ENCODE measurements around the gene AGBL4. TPM values are rescaled to one million over a fixed set of nuclear protein-coding genes. Genes with fewer than 3 reads are reported as not detected.

AGBL4 gene
- total RNA-seq, 1 donor from 2014 or later = 0.16 TPM

DNA sequence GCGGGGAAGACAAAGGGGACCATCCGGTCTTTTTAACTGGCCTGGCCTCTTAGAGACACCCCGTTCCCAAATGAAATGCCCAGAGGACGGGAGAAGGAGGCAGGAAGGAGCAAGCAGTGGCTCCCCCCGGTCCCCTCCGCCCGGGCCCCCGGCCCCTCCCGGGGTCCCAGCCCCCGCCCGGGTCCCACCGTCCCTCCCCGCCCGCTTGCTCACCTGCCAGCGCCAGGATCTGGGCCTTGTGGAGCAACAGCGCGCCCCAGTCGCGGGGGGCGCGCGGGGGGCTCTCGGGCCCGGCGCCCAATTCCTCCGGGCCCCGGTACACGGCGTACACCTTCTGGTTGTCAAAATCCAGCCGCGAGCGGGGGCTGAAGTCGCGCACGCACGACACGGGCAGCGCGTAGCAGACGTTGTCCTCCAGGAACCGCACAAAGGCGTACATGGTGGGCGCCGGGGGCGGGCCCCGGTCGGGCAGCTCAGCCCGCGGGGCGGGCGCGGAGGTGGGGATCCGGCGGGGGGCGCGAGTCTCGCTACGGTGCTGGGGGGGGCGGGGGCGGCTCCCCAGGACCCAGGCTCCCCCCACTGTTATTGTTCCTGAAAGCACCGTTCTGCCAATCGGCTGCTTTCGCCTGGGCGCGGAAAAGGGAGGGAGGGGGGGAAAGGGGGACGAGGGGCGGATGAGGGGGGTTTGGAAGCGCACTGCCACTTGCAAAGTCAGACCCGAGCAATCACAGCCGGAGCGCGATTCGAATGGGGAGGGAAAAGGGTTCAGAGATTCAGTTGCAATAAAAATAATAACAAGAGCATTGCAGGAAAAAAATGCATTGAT, 1247.1 kb downstream of the AGBL4 start, which contains the start of gene BEND5:
BEND5 (minus strand) TSS at position 499 of the 826 bp plus-strand sequence; CDS start at position 439, 60 bp downstream.
- peak; percentile 72 for DNase-seq
- ATAC-seq (ENCODE audit: poor library complexity) = peak; percentile 89
- intact Hi-C loops (cut with DNase I) = no loop called here

DNA sequence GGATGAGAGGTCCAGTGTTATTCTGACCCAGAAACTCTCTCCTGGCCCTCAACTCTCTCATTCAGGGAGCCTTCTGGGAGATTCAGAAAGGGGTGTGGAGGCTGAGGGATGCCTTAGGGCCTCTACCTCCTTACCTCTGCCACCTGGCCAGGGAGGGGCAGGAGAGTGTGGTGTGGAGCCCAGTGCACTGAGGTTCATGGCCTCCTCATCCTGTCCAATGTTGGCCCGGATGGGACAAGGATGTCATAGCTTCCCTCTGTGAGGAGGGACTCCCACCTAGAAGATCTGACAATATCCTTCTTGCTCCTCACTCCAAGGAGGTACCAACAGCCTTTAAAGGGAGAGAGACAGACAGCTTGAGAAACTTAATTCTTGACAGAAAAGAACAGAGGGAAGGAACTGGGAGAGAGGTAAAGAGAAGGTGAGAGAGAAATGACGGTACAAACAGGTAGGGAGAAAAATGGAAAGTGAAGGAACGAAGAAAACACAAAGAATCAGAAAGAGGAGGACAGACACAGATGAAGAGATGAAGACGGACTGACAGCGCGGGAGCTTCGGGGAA, 1247.8 kb downstream of the AGBL4 start:
- DNase-seq (no peak), ATAC-seq (ENCODE audit: poor library complexity) (no peak)
- intact Hi-C loops (cut with DNase I) = no loop called here

DNA sequence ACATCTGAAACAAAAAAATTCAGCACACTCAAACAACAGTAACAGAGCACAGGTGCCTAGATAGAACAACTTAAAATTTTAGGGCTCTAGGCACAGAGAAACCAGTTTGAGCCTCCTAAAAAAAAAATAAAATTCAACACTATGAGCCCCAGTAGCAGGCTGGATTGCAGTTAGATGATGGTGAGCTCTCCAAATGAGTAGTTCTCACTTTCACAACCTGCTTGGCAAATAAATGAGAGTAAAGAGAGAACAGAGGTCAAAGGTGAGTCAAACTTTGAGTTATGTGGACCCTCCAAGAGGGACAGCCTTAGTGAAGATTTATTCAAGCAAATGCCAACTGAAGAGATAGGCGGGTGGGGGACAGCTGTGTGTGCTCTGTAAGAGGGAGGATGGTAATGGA, 1250.6 kb downstream of the AGBL4 start:
- no peak for DNase-seq
- intact Hi-C loops (cut with DNase I) = no loop called here
- no peak for ATAC-seq (ENCODE audit: poor library complexity)

DNA sequence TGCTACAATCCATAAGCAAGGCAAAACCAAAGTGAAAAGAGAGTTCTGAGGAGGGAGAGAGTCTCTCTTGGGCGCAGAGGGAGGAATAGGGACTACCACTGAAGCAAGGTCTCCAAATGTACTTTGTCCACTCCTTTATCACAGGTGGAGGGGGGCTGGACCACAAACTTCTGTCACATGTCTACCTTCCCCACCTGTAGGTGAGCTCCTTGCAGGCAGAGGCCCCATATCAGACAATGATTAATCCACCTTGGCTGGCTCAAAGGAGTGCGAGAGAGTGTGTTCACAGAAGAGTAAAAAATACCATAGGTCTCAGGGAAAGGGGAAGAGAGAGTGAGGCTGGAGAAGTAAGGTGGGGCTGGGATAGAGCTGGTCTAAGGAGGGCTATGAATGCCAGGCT, 1251.5 kb downstream of the AGBL4 start:
- DNase-seq (no peak), ATAC-seq (ENCODE audit: poor library complexity) (no peak)
- intact Hi-C loops (cut with DNase I) = no loop called here

DNA sequence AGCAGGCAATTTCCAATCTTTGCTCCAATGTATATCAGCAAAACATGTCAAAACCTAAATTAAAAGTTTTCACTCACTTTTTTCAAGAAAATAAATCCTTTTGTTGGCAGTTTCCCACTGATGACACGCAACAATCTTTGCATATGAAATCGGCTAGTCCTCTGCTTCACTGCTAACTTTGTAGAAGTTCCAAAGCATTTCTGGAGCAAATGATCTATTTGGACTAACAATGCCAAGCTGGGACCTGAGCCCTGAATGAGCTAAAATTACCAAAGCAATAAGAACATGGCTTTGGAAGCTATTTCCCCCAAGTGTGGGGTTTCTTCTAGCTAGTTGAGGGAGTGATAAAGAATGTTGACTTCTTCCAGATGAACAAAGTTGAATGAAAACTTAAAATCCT, 1252.2 kb downstream of the AGBL4 start:
- intact Hi-C loops (cut with DNase I) = no loop called here
- ATAC-seq (ENCODE audit: poor library complexity) (no peak), DNase-seq (no peak)

DNA sequence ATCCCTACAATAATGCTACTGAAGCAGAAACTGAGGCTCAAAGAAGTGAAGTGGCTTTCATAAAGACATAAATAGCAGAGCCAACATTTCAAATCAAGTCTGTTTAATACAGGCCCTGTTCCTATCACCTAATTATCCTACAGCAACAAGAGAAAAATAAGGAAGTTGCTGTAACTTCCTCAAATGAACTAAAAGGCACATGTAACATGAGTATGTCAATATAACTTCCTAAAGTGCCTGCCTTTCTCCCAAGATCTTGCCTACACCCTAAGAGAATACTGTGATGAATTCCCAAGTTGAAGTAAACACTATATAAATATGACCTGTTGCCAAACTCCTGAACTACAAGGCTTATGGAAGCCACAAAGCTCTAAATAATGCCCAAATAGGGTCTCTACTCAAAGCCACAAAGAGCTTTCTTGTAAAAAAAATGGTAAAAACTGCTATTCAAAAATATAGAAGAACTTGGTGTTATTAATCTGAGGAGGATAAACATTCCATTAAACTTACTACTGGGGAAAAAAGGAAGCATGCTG, 1255.7 kb downstream of the AGBL4 start:
- no peak for DNase-seq
- no peak for ATAC-seq (ENCODE audit: poor library complexity)
- intact Hi-C loops (cut with DNase I) = no loop called here

DNA sequence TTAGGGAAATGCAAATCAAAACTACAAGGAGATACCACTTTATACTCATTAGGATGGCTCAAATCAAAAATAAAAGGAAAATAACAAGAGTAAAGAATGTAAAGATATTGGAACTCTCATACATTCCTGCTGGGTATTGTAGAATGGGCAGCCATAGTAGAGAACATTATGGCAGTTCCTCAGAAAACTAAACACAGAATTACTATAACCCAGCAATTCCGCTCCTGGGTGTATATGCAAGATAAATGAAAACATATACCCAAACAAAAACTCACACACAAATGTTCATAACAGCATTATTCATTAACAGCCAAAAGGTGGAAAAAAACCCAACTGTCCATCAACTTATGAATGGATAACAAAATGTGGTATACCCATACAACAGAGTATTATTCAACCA, 1258.4 kb downstream of the AGBL4 start:
- no peak for DNase-seq
- ATAC-seq (ENCODE audit: poor library complexity) = no peak

DNA sequence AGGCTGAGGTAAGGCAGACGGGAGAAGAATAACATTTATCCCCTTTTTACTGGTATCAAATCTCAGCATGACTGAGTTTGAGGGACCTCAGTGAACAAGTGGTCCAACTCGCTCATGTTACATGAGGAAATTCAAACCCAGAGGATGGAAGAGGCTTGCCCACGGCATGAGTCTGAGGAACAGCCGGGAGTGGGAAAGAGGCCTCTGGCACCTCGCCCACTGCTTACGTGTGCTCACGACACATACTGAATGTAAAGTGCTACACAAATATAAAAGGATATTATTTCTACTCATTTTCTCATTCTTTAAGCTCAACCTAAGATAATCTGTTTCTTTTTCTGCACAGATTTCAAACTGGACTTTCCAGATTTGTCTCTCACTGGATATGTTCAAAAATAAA, 1261.8 kb downstream of the AGBL4 start:
- DNase-seq (no peak), ATAC-seq (ENCODE audit: poor library complexity) (no peak)
- intact Hi-C loops (cut with DNase I) = no loop called here

More for the DNA sequence above, 1258.4 kb downstream of the AGBL4 start:
- intact Hi-C loops (cut with DNase I) = no loop called here

DNA sequence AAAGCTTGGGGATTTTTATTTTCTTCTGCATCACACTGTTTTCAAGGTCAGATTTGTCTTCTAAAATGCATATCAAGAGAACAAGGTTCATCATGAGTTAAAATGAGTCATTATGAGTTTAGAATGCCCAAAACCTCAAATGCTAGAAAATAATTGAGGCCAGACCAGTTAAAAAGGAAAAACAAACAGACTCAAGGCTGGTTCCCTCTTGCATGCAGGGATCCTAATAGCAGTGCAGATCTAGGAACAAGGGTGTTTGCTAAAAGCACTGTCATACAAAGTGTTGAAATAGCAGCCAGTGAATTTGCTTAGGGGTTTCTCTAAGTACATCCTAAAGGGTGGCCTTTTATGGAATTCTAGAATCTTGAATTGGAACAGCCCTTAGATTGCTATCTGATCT, 1262.3 kb downstream of the AGBL4 start:
- intact Hi-C loops (cut with DNase I) = no loop called here
- ATAC-seq (ENCODE audit: poor library complexity) (no peak), DNase-seq (no peak)

DNA sequence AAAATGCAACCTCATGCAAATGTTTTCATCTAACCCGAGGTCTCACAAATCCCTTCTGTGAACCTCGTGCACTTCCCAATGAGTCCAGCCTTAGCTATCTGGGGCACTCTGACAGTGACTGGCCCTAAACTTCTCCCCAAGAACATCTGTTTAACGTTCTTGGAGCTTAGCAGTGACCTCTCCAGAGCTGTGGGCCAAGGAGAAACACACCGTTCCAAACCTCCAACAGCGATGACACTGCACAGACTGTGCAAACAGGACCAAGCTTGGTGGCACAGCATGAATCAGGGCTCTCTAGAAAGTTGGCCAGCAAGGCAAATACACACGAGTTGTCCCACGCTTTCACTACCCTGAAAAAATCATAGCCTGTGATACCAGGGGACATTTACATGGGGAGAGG, 1262.9 kb downstream of the AGBL4 start:
- DNase-seq = no peak
- intact Hi-C loops (cut with DNase I) = no loop called here
- ATAC-seq (ENCODE audit: poor library complexity) = no peak

DNA sequence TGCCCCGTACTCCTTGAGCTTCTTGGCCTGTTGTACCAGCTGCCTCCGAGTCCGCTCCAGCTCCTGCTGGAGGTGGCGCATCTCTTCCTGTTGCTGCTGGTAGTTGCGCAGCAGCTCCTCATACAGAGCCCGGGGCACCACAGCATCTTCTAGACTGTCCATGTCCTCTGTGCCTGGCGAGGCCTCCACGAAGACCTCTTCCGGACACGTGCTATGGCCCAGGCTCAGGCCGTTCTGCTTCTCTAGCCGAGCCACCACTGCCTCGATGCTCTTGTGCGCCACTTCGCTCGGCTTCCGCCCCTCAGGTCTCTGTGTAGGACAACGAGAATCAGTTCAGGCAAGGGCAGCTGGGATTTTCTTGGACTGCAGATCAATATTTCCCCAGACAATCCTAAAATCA, 1264.8 kb downstream of the AGBL4 start:
- intact Hi-C loops (cut with DNase I) = no loop called here

DNA sequence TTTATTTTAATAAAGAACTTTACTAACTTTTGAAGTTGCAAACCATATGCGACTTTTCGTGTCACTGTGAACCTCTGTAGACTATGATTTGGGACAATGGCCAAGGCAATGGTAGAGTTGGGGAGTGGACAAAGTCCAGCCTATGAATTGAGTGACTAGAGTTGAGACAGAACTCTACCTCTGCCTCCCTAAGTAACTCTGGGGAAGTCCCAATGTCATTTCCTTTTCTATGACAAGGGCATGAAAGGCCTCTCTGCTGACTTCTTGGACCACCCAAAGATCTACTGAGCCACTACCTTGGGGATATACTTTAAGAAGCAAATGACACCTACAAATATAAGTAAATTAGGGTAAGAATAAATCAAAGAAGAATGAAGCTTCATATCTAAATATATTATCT, 1266.4 kb downstream of the AGBL4 start:
- DNase-seq (no peak), ATAC-seq (ENCODE audit: poor library complexity) (no peak)

More for the DNA sequence above, 1264.8 kb downstream of the AGBL4 start:
- no peak for ATAC-seq (ENCODE audit: poor library complexity)
- no peak for DNase-seq

DNA sequence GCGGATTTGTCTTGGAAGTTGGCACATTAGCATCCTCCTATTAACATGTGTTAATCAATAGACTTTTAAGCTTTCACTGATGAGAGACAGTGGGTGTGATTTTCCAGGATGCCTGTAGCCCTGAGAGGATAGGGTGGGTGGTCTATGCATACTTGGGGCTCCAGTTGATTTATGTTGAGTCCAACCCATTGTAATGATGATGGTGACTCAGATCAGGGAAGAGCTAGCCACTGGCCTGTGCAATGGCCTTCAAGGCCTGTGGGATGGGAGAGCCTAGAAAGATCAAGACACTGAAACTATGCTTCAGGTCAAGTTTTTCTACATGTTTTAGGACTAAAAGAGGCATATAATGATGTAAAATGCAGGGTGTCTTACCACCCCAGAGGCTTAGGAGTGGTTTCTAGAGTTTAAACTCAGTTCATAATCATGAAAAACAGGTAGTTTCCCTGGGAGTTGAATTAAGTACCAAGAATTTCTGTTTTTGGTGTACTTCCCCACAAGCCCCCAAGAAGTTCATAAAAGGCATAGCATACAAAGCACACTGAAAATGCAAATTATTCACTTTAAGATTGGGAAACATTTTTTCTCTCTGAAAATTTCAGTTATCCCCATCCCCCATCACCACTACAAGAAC, 1267.0 kb downstream of the AGBL4 start:
- ATAC-seq (ENCODE audit: poor library complexity) = no peak
- intact Hi-C loops (cut with DNase I) = no loop called here
- DNase-seq = no peak

More for the DNA sequence above, 1266.4 kb downstream of the AGBL4 start:
- intact Hi-C loops (cut with DNase I) = no loop called here

DNA sequence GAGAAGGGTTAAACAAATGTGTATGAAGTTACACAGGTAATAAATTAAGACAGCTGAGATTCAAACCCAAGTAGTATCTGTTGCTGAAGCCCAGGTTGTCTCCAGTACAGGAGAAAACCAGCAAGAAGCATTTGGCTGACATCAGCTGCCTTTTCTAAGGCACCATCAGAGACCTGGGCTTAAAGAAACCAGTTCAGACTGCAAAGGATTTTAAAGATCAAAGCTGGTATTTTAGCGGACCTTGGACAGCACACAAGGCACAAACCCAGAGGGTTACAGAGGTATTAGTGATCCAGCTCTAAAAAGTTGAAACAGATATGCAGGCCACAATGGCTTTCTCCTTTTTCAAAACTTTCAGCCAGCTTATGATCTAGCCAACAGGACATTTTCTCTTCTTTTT, 1270.5 kb downstream of the AGBL4 start:
- ATAC-seq (ENCODE audit: poor library complexity) (no peak), DNase-seq (no peak)
- intact Hi-C loops (cut with DNase I) = no loop called here

DNA sequence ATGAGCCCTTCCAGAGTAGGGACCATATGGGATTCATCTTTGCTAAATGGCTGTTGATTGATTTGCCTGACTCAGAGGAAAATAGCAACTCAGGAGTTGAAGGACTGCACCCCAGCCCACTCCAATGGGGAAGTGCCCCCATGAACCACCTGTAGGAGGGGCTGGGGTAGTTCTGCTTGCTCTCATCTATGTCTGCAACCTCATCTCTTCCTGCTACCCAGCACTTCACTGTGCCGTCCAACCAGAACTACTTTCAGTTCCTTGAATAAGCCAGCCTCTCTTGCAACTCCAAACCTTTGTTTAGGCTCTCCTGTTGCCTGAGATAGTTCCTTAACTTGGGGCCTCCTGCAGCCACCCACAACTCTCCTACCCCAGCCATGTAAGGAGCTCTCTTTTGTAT, 1273.6 kb downstream of the AGBL4 start:
- intact Hi-C loops (cut with DNase I) = no loop called here
- DNase-seq = no peak
- no peak for ATAC-seq (ENCODE audit: poor library complexity)

DNA sequence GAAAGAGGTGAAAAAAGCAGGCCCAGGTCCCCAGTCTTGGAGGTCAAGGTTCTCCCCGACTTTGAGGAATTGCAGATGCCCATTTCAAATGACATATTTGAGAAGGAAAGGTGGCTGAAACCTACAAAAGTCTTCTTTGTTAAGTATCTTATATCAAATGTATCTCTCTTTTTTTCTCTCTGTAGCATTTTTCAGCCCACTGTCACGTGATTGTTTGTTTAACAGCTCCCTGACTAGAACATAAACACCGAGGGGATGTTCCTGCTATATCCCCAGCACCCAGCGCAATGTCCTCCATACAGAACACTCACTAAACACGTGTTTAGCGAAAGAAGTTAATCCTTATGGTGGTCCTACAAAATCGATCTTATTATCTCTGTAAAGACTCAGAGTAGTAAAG, 1274.7 kb downstream of the AGBL4 start:
- no peak for ATAC-seq (ENCODE audit: poor library complexity)

DNA sequence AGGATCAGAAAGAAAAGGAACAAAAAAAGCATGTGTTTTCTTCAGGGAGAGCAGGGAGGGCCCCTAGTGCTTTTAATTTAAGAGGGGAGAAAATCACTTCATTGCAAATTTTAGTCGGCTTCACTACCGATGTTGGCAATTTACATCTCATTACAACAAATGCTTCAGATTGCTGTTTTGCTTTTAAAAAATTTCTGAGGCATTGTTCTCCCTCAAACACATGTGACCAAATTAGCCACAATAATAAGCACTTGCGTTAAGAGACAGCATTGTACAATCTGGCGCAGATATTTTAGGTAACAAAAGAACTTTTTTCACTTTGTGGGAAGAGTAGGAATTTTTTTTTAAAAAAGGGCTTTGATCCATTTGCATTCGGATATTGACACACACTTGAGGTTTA, 1276.8 kb downstream of the AGBL4 start:
- ATAC-seq (ENCODE audit: poor library complexity) (no peak), DNase-seq (no peak)
- intact Hi-C loops (cut with DNase I) = no loop called here

More for the DNA sequence above, 1274.7 kb downstream of the AGBL4 start:
- DNase-seq = no peak
- intact Hi-C loops (cut with DNase I) = no loop called here

DNA sequence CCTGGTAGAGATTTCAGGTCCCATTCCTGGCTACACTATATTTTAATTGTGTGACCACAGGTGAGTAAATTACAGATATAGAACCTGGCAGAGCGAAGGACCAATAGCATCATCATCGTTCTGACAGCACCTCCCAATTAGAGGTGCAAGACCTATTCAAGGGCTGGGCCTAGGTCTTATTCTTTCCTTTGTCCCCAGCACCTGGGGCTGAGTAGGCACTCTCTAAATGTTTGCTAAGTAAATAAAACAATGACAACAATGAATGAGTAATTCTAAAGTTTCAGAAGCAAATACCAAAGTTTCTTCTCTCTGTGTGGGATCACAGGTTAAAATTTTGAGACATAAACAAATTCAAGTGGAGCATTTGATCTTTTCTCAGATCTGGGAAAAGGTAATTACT, 1279.7 kb downstream of the AGBL4 start:
- intact Hi-C loops (cut with DNase I) = no loop called here
- ATAC-seq (ENCODE audit: poor library complexity) = no peak
- no peak for DNase-seq

DNA sequence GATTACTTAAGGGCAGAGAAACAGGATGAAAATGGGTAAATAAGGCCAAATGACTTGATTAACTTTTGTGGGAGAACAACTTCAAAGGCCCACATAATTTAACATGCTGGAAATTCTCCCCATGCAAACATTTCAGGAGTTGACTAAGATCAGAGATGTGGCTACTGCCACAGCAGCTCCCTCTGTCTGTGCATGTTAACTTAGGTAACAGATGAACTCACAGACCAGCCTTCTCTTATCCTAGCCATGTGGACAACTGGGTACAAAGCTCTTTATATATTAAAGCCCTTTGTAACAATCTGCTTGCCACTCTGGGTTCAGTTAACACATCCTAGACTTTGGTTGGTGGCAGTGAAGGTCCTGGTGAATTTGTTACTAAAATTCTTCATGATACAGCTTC, 1280.3 kb downstream of the AGBL4 start:
- intact Hi-C loops (cut with DNase I) = no loop called here

DNA sequence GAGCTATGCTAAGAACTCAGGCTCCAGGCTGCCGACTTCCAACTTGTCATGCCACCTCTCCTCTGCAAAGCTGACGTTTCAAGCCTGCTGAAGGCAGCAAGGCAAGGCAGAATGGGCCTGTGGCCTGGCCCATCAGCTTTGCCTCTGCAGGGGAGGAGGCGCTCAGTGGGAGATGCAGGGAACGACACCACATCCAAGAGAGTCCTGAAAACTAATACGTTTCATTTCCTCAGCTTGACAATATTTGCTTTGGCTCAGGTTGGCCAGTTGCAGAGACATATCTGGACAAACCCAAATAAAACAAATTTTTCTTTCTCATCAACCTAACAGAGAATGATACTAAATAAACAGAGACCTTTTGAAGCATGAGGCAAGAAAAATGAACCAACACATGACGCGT, 1282.4 kb downstream of the AGBL4 start:
- intact Hi-C loops (cut with DNase I) = no loop called here
- no peak for DNase-seq
- no peak for ATAC-seq (ENCODE audit: poor library complexity)

More for the DNA sequence above, 1280.3 kb downstream of the AGBL4 start:
- DNase-seq = no peak
- ATAC-seq (ENCODE audit: poor library complexity) = no peak
